Omental fat pad (tissue), 4 donors: Measurements from ENCODE around the gene NHSL1. TPM values are rescaled to one million over a fixed set of nuclear protein-coding genes. Genes with fewer than 3 reads are reported as not detected.
"Not testable (repeated sequence)": the region's sequence is repeated elsewhere in the genome, so short reads cannot be mapped to it uniquely, and the experiment has no call there.

Experiments used
- ATAC-seq: fragments of 150-250 bp; one replicate; pipeline ENCODE4 v1.9.1; 2016; ENCODE audit warnings: mild to moderate bottlenecking, moderate library complexity; ENCODE audit not compliant: low FRiP score
- DNase-seq: peaks from one replicate; pipeline ENCODE4 v3.0.0-alpha.2; 2019; ENCODE audit warnings: low spot score
- CTCF ChIP-seq, 3 donors: fragments of 450-650 bp; IDR thresholded peaks; one replicate each; pipeline ENCODE4 v1.5.1; 2016 to 2017; ENCODE audit warnings: antibody characterized with exemption in 3 of 3, mild to moderate bottlenecking in 3 of 3, moderate library complexity in 2 of 3
- total RNA-seq, 4 donors: library from RNA; depleted of rRNA; stranded (reverse); fragments of >200 nt; gene quantifications; one replicate each; pipeline ENCODE4 v1.1.0, GENCODE V29; 2016

The NHSL1 gene
- total RNA-seq, 4 donors from 2014 or later, result 15.9 to 23.2 (median 18.4) TPM

DNA sequence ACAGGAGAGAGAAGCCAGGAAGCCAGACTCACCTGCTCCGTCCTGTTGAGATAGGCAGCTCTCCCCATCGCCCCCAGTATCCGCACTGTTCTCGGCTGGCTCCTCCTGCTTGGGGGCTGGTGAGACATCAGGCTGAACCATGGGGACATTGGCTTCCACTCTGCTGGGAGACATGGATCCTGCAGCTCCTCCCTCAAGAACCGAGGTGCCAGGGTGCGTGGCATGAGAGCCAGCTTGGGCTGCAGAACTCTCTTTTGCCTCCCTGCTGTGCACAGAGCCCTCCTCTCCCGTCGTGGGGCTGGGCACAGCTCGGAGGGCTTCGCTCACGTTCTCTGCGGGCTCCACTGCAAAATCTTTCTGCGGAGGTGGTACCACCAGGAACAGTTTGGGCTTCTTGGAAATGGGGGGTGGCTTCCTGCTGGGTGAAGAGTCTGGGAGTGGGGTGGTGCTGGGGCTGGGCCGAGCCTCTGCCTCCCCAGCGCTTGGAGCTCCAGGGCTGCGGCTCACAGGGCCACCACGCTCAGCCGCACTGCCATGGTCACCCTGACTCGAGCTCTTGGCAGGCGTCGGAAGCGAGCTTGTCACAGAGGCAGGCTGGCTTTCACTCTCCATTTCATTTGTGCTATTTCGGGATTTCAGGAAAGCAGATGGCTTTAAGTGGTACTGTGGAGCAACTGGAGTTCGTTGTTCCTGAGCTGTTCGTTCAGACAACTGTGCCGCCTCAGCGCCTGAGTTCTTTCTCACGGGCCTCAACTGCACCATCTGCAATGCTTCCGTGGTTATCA is 68.7 kb downstream of the NHSL1 start:
- TF ChIP-seq CTCF (IDR thresholded peaks at IDR 0.05), result no peak
- no peak for ATAC-seq
- DNase-seq, result no peak

DNA sequence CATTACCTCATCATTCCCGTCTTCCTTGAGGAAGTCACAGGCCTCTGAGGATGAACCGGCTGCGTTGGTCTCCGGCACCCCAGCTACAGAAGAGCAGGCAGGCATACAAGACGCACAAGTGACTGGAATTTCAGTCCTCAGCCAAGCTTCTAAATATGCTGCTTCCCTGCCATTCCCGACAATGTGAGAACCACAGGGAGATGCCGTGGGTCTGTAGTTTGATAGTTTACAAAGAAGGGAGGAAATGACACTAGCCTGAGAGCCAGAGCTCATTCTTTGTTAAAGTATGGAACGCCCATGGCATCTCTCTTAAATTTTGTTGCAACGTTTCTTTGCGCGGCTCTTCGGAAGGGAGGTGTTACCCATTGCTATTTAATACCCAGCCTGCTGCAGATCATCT is 69.5 kb downstream of the NHSL1 start:
- ATAC-seq (no peak), DNase-seq (no peak)
- no peak for TF ChIP-seq CTCF (IDR thresholded peaks at IDR 0.05)

DNA sequence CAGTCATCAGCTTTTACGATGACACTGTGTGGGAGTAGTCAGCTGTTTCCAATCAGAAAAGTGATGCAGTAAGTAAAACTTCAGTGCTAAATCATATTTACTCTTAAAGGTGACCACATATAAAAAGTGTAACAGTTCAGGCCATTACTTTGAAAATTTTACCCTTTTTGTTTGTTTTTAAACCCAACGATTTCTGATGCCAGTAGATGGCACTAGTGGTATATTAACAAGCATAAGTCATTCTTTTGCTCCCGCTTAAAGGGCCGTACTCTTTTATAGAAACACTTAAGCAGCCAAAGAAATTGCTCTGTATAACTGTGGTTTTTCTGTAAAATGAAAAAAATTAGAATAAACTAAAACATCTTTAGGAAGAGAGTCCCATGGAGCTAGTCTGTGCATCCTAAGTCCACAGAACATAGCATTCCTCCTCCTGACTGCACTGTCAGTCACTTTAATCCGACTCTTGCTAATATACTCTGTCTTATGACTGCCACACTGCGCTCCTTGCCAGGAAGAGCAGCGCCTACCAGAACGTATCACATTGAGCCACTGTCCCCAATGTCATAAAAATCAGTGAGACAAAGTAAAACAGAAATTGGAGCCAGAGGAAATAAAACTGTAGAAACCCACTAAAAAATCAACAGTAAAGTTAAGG is 70.2 kb downstream of the NHSL1 start:
- DNase-seq (no peak), ATAC-seq (no peak)
- no peak for TF ChIP-seq CTCF (IDR thresholded peaks at IDR 0.05)

DNA sequence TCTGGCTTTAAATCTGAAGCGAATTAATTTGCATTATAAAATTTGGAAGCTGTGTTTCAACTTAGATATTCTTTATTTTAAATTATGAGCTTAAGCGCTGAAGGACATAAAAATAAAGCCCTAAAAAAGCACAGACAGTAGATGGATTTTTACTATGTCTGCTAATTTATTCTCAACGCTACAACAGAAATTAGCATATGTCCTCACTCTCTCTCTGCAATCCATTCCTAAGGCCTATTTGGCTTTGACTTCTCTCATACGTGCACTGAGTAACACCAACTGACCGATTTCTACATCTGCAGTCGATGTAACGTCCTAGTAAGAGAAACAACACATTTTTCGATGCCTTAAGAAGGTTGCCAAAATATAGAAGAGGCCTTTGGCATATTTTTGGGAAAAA is 71.6 kb downstream of the NHSL1 start:
- TF ChIP-seq CTCF (IDR thresholded peaks at IDR 0.05), result no peak
- ATAC-seq, result no peak
- DNase-seq, result no peak

DNA sequence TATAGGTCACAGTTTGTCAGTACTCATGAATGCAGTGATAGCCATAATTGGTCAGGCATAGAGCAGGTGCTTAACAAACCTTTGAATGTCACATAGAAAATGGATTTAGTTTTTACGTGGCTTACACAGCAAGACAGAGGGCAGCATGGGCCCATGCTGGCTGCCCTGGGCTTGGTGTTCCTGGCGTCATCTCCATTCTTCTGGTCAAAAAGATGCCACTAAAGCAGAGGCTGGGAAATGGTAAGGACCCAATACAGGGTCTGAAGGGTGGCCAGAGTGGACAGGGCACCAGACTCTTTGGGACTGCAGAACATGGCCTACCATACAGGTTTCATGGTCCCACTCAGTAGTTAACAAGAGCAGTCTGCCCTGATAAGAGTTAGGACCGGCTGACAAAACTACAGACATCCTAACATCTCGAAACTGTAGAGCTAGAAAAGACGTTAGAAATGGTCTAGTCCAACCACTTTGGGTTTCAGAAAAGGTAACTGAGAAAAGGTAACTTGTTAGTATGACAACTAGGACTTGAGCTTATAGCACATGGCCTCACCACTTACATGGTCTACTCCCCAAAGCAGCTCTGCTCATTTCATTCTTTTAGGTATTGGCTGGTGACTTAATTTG is 72.7 kb downstream of the NHSL1 start:
- no peak for ATAC-seq
- no peak for DNase-seq
- no peak for TF ChIP-seq CTCF (IDR thresholded peaks at IDR 0.05)

DNA sequence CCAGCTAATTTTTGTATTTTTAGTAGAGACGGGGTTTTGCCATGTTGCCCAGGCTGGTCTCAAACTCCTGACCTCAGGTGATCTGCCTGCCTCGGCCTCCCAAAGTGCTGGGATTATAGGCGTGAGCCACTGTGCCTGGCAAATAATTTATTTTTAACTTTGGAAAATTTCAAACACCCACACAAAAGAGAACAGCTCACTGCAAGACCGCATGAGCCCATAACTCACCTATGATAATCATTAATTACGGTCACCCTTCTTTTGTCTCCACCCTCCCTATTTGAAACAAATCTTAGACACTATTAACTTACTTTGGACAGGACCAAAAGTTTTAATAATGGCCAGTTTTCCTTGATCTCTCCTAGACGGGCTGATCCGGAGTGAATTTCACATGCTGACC is 74.0 kb downstream of the NHSL1 start:
- ATAC-seq, DNase-seq: not testable (repeated sequence)

DNA sequence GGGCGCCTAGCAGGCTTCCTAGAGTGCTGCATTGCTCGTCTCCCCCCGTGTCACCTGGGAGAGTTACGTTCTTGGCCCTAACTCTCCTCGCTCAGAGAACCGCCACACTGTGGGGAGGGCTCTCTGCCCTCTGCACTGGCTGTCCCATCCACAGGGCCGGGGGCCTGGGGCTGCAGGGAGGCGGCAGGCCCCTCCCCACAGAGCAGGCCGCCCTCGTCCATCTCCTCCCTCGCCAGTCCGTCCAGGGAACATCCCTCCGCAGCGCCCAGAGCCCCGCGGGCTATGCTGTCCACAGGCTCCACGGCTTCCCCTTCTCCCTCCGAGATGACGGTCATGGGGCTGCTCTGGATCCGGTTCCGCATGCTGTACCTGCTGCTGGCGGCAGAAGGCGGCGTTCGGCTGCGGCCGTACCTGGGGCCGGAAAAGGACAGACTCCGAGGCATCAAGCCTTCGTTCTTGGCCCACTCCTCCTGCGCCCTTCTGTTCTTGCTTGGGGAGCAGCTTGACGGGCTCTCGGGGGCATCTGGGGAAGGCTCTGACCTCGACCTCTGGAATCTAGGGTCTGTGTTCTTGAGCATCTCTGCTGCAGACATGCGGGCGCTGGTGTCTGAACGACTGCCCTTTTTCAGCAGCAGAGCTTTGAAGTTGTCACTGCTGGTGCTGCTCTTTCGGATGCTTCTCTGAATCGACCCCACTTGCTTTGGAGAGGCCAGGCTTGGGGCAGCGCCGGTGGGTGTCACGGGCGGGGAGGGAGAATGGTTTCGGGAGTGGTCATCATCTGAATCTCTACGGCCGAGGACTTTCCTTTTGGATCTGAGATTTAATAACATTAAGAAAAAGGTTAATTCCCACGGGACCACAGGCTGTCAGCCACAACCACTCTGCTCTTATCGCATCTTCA is 75.0 kb downstream of the NHSL1 start:
- no peak for TF ChIP-seq CTCF (IDR thresholded peaks at IDR 0.05)
- no peak for ATAC-seq
- no peak for DNase-seq
